ENCODE results near the gene RNASEH2C. TPM values are rescaled to one million over a fixed set of nuclear protein-coding genes. Genes with fewer than 3 reads are reported as not detected.

The RNASEH2C gene
- total RNA-seq (2022; extraction: Qiagen RNA extraction): 20.9 to 52.9 TPM (median 48.6 TPM) in 5 replicates

GRCh38 chr11:65720211-65720934, at the start of gene RNASEH2C:
TSS of gene RNASEH2C (minus strand) at chr11:65720798. CDS start at chr11:65720758, 40 bp downstream.

DNA sequence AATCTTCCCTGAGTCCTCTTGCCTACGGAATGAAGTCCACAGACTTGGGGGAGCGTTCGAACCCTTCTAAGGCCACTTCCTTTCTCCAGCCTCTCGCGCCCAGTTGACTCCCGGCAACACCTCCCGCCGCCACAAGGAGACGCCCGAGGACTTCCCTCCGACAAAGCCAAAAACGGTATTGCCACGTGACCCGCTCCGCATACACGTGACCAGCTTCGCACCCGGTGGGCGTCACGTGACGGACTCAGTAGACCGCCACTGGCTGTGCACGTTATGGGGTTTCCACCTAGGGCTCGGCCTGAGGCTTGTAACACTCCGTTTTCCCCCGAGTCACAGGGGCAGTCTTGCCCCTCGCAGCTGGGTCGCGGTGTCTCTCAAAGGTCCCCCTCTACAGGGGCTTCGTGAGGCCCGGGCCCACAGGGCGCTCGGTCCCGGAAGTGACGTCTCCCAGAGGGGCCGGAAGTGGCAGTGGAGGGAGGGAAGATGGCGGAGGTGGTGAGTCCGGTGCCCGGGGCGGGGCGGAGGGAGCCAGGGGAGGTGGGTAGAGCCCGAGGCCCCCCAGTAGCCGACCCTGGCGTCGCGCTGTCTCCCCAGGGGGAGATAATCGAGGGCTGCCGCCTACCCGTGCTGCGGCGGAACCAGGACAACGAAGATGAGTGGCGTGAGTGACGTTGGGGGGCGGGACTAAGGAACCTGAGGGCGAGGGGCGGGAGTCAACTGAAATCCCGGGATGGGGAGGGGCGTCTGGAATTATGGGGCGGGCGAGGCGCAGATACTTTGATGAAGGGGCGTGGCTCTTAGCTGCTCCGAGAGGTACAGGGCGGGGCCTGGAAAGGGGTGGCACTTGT, 8.6 kb downstream of the RNASEH2C start, which contains the start of gene KAT5:
Gene KAT5, plus strand, starts transcription at position 468 of the 848 bp plus-strand sequence. Its CDS starts 16 bp downstream, at position 484.

Other genes with a start within 250 kb of the RNASEH2C start
- 64.1 to 116 TPM (median 72.7 TPM) in 5 replicates for gene MALAT1, start 221.8 kb downstream of the RNASEH2C start, total RNA-seq (2022; extraction: Qiagen RNA extraction)
- gene SCYL1, start 195.7 kb downstream of the RNASEH2C start, total RNA-seq (2022; extraction: Qiagen RNA extraction): 47.1 to 64.1 TPM (median 61.4 TPM) in 5 replicates
- gene LTBP3, start 162.4 kb downstream of the RNASEH2C start, total RNA-seq (2022; extraction: Qiagen RNA extraction): 102 to 132 TPM (median 113 TPM) in 5 replicates
- gene ZNRD2, start 150.3 kb downstream of the RNASEH2C start, total RNA-seq (2022; extraction: Qiagen RNA extraction): 68.0 to 80.1 TPM (median 75.2 TPM) in 5 replicates
- 28.2 to 52.4 TPM (median 49.1 TPM) in 5 replicates for gene FAM89B, start 148.3 kb downstream of the RNASEH2C start, total RNA-seq (2022; extraction: Qiagen RNA extraction)
- 26.1 to 39.1 TPM (median 36.9 TPM) in 5 replicates for gene EHBP1L1, start 144.7 kb downstream of the RNASEH2C start, total RNA-seq (2022; extraction: Qiagen RNA extraction)
- gene KCNK7, start 125.0 kb downstream of the RNASEH2C start, total RNA-seq (2022; extraction: Qiagen RNA extraction): 0.28 to 1.5 TPM (median 0.86 TPM) in 5 replicates
- gene MAP3K11, start 106.6 kb downstream of the RNASEH2C start, total RNA-seq (2022; extraction: Qiagen RNA extraction): 36.6 to 48.1 TPM (median 46.7 TPM) in 5 replicates
- gene PCNX3, start 105.0 kb downstream of the RNASEH2C start, total RNA-seq (2022; extraction: Qiagen RNA extraction): 25.0 to 37.1 TPM (median 35.4 TPM) in 5 replicates
- gene SIPA1, start 82.7 kb downstream of the RNASEH2C start, total RNA-seq (2022; extraction: Qiagen RNA extraction): 11.8 to 19.3 TPM (median 17.9 TPM) in 5 replicates
- 62.9 to 72.5 TPM (median 71.8 TPM) in 5 replicates for gene RELA, start 57.9 kb downstream of the RNASEH2C start, total RNA-seq (2022; extraction: Qiagen RNA extraction)
- 43.8 to 55.4 TPM (median 48.9 TPM) in 5 replicates for gene KAT5, start 8.5 kb downstream of the RNASEH2C start, total RNA-seq (2022; extraction: Qiagen RNA extraction)
- 7.6 to 12.1 TPM (median 12.1 TPM) in 5 replicates for gene AP5B1, start 60.2 kb upstream of the RNASEH2C start, total RNA-seq (2022; extraction: Qiagen RNA extraction)
- 0.07 to 0.08 TPM in 2 of 5 replicates, not detected in the others for gene OVOL1, start 66.3 kb upstream of the RNASEH2C start, total RNA-seq (2022; extraction: Qiagen RNA extraction)
- gene SNX32, start 113.2 kb upstream of the RNASEH2C start, total RNA-seq (2022; extraction: Qiagen RNA extraction): 0.09 TPM in 1 of 5 replicates, not detected in the others
- 2,078 to 2,355 TPM (median 2,242 TPM) in 5 replicates for gene CFL1, start 137.4 kb upstream of the RNASEH2C start, total RNA-seq (2022; extraction: Qiagen RNA extraction)
- gene MUS81, start 139.6 kb upstream of the RNASEH2C start, total RNA-seq (2022; extraction: Qiagen RNA extraction): 26.7 to 36.3 TPM (median 33.7 TPM) in 5 replicates
- 0.52 to 1.2 TPM (median 0.99 TPM) in 5 replicates for gene EFEMP2, start 152.0 kb upstream of the RNASEH2C start, total RNA-seq (2022; extraction: Qiagen RNA extraction)
- 0.11 TPM in 1 of 5 replicates, not detected in the others for gene CTSW, start 159.0 kb upstream of the RNASEH2C start, total RNA-seq (2022; extraction: Qiagen RNA extraction)
- gene FIBP, start 167.7 kb upstream of the RNASEH2C start, total RNA-seq (2022; extraction: Qiagen RNA extraction): 73.6 to 86.8 TPM (median 84.7 TPM) in 5 replicates
- 22.2 to 49.0 TPM (median 44.4 TPM) in 5 replicates for gene CCDC85B, start 169.9 kb upstream of the RNASEH2C start, total RNA-seq (2022; extraction: Qiagen RNA extraction)
- gene FOSL1, start 179.6 kb upstream of the RNASEH2C start, total RNA-seq (2022; extraction: Qiagen RNA extraction): 122 to 190 TPM (median 138 TPM) in 5 replicates
- gene C11orf68, start 198.3 kb upstream of the RNASEH2C start, total RNA-seq (2022; extraction: Qiagen RNA extraction): 32.8 to 52.7 TPM (median 45.5 TPM) in 5 replicates
- 171 to 273 TPM (median 214 TPM) in 5 replicates for gene DRAP1, start 198.6 kb upstream of the RNASEH2C start, total RNA-seq (2022; extraction: Qiagen RNA extraction)
- gene TSGA10IP, start 224.7 kb upstream of the RNASEH2C start, total RNA-seq (2022; extraction: Qiagen RNA extraction): not detected in 5 replicates
- 46.4 to 64.2 TPM (median 56.3 TPM) in 5 replicates for gene SART1, start 240.9 kb upstream of the RNASEH2C start, total RNA-seq (2022; extraction: Qiagen RNA extraction)